GM19238 (cell line): Measurements from ENCODE around the gene CDC5L.

Experiments used
- DNase-seq: peaks from one replicate; pipeline ENCODE4 v3.0.0; 2011; ENCODE audit warnings: low spot score; ENCODE audit not compliant: insufficient read length

Gene CDC5L

GRCh38 chr6:44498436-44498835, 110.9 kb downstream of the CDC5L start:
- no peak for DNase-seq

- DNase-seq: no peak
Measured at GRCh38 chr6:44499609-44500008, 112.1 kb downstream of the CDC5L start.
